Stimulated activated effector memory CD8-positive, alpha-beta T cell treated with anti-CD3 and anti-CD28 coated beads, Interleukin-12 subunit alpha, Interleukin-12 subunit beta, amount 100 ng/mL, for 72 hours (primary cell): Measurements from ENCODE around the gene CFAP119.

Experiments used
- ATAC-seq: fragments of 150-1000 bp; cut with Tn5 transposase; 2 replicates; pipeline ENCODE4 v1.10.0; 2021
- DNase-seq, 2 donors: peaks; one replicate each; pipeline ENCODE4 v3.0.0; 2021 to 2022; ENCODE audit warnings: low spot score in 2 of 2
- H3K27ac Mint-ChIP-seq: one replicate; pipeline ENCODE4 v1.8.0; 2022; ENCODE audit warnings: mild to moderate bottlenecking, mixed read lengths
- H3K36me3 Mint-ChIP-seq: one replicate; pipeline ENCODE4 v1.8.0; 2022; ENCODE audit warnings: mild to moderate bottlenecking, mixed read lengths
- H3K4me1 Mint-ChIP-seq: one replicate; pipeline ENCODE4 v1.8.0; 2022; ENCODE audit warnings: mixed read lengths
- H3K4me3 Mint-ChIP-seq: one replicate; pipeline ENCODE4 v1.8.0; 2022; ENCODE audit warnings: mild to moderate bottlenecking, mixed read lengths
- H3K9me3 Mint-ChIP-seq: one replicate; pipeline ENCODE4 v1.8.0; 2022; ENCODE audit warnings: mixed read lengths

The CFAP119 gene

DNA sequence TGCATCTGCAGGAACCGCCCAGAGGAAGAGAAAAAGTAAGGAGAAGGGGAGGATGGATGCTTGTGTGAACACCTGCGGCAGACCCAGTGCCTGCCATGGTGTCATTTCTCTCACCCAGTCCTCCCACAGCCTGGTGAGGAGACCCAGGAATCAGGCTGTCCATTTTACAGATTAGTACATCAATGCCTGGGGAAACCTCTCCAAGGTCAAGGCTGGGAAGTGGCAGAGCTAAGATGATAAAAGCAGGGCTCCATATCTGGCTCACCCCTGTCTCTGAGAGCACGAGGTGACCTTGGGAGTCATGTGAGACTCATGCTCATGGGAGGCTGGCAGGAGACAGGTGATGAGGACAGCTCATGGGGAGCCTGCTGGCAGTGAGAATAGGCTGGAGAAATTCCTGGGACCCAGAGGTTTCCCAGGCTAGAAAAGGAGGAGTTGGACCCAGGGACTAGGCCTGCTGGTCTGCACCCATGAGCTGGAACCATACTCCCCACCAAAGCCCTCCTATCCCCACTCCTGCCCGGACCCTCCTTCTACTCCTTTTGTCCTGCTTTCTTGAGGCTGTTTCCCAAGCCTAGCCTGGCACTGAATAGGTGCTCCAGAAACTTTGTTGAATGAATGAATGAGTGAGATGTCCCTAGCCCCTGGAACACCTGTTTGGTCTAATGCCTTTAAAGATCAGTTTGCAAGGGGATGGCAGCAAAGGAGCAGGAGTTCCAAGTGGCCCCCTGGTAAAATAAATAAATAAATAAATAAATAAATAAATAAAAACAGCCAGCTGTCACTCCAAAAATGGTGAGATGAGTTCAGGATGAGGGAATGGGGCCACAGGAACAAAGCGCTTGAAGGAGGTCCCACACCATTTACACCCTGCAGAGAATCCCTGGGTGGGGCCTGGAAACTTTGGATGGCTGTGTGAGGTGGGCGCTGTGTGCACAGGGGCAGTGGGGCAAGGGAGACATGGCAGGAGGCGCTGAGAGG is 23.6 kb upstream of the CFAP119 start:
- no peak for DNase-seq
- H3K9me3 Mint-ChIP-seq: no peaks in the 10 kb centered on the region
- peak overlapping the region; percentile 84 for H3K4me3 Mint-ChIP-seq
- H3K4me1 Mint-ChIP-seq: peaks cover 7% of the 10 kb centered on the region
- no peak for ATAC-seq
- H3K27ac Mint-ChIP-seq: peak overlapping the region; percentile 68
- peaks cover 8% of the 10 kb centered on the region for H3K36me3 Mint-ChIP-seq

DNA sequence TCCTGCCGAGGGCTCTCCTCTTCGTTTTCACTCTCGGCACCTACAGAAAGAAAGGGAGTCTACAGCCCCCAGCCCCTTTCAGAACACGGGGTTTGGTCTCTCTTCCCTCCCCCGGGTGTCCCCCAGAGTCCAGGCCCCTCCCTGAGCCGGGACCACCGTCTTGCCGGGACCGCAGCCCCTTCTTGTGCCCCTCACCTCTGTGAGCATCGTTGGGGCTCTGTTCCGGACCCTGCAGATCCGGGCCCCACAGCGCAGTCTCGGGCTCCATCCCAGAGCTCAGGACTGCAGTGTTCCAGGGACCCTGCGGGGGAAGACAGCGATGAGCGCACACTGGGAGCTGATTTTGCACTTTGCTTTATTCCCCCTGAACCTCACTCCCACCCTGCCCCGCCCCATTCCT is 22.4 kb upstream of the CFAP119 start:
- Mint-ChIP-seq H3K4me3 (no peak overlapping the region), H3K27ac (no peak overlapping the region), H3K4me1 (peaks cover 7% of the 10 kb centered on the region), H3K9me3 (no peaks in the 10 kb centered on the region), H3K36me3 (peaks cover 8% of the 10 kb centered on the region)
- ATAC-seq: no peak
- DNase-seq: no peak

DNA sequence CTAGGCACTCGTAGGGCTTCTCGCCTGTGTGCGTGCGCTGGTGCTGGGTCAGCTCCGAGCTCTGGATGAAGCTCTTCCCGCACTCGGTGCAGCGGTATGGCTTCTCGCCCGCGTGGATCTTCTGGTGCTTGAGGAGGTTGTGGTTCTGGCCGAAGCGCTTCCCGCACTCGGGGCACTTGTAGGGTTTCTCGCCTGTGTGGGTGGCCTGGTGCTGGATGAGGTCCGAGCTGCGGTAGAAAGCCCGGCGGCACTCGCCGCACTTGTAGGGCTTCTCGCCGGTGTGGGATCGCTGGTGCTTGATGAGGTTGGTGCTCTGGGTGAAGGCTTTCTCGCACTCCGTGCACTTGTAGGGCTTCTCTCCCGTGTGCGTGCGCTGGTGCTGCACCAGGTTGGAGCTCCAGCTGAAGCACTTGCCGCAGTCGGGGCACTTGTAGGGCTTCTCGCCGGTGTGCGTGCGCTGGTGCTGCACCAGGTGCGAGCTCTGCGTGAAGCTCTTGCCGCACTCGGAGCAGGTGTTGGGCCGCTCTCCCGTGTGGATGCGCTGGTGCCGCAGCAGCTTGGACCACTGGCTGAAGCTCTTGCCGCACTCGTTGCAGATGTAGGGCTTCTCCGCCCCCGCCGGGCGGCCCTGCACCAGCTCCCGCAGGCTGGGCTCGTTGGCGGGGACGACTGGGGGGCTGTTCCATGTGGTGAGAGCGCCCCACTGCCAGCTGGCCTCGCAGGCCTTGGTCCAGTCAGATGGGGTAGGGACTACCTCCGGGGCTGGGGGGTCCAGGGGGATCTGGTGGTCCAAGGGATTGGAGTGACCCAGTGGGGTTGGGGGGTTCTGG is 21.6 kb upstream of the CFAP119 start:
- Mint-ChIP-seq H3K4me3 (no peak overlapping the region), H3K36me3 (peaks cover 8% of the 10 kb centered on the region), H3K9me3 (no peaks in the 10 kb centered on the region), H3K4me1 (peaks cover 7% of the 10 kb centered on the region), H3K27ac (no peak overlapping the region)
- no peak for DNase-seq
- no peak for ATAC-seq

- Mint-ChIP-seq H3K27ac (no peak overlapping the region), H3K36me3 (peaks cover 8% of the 10 kb centered on the region), H3K9me3 (no peaks in the 10 kb centered on the region), H3K4me3 (no peak overlapping the region), H3K4me1 (peaks cover 7% of the 10 kb centered on the region)
- DNase-seq: no peak
- no peak for ATAC-seq
Measured at GRCh38 chr16:30782486-30783279, 20.8 kb upstream of the CFAP119 start.

GRCh38 chr16:30780549-30780948 is 18.7 kb upstream of the CFAP119 start:
- ATAC-seq (no peak), DNase-seq (no peak)
- Mint-ChIP-seq H3K9me3 (no peaks in the 10 kb centered on the region), H3K36me3 (peaks cover 13% of the 10 kb centered on the region), H3K4me1 (peaks cover 18% of the 10 kb centered on the region), H3K4me3 (no peak overlapping the region), H3K27ac (peak overlapping the region; percentile 81)

DNA sequence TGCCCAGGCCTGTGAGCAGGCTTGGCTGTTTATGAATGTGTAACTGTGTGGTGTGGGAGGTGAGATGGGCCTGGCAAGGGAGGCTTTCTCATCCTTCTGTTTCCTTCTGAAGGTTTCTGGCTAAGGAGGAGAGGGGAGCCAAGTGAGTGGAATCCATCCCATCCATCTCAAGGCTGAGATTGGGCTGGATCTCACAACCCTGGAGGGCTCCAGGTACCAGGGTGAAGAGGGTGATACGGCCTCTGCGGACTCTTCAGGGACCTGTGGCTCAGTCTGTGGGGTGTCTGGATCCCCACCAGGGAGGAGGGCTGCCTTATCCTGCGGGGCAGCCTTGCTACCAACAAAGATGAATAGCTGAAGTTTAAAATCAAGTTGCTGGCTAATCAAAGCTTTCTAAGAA is 18.2 kb upstream of the CFAP119 start:
- peaks cover 13% of the 10 kb centered on the region for H3K36me3 Mint-ChIP-seq
- no peak overlapping the region for H3K4me3 Mint-ChIP-seq
- H3K9me3 Mint-ChIP-seq: no peaks in the 10 kb centered on the region
- no peak overlapping the region for H3K27ac Mint-ChIP-seq
- H3K4me1 Mint-ChIP-seq: peaks cover 20% of the 10 kb centered on the region
- DNase-seq: no peak
- no peak for ATAC-seq

DNA sequence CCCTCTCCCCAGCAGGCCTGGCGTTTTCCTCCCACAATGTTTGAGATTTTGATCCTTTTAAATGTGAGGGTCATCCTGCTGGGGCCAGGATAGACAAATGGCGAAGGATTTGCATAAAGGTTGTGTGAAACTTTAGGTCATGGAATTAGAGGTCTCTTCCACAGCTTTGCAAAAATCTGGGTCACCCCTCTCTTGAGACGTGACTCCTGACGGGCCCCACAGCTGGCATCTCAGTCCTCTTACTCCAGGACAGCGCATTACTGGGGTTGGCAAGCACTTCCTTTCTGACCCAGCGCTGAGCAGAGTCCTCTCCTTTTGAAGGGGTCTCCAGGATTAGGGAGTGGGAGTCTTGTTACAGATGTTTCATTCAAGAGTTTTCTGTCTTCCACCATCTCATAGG is 17.7 kb upstream of the CFAP119 start:
- peaks cover 13% of the 10 kb centered on the region for H3K36me3 Mint-ChIP-seq
- peaks cover 21% of the 10 kb centered on the region for H3K4me1 Mint-ChIP-seq
- DNase-seq: no peak
- no peaks in the 10 kb centered on the region for H3K9me3 Mint-ChIP-seq
- no peak overlapping the region for H3K27ac Mint-ChIP-seq
- ATAC-seq: no peak
- no peak overlapping the region for H3K4me3 Mint-ChIP-seq

DNA sequence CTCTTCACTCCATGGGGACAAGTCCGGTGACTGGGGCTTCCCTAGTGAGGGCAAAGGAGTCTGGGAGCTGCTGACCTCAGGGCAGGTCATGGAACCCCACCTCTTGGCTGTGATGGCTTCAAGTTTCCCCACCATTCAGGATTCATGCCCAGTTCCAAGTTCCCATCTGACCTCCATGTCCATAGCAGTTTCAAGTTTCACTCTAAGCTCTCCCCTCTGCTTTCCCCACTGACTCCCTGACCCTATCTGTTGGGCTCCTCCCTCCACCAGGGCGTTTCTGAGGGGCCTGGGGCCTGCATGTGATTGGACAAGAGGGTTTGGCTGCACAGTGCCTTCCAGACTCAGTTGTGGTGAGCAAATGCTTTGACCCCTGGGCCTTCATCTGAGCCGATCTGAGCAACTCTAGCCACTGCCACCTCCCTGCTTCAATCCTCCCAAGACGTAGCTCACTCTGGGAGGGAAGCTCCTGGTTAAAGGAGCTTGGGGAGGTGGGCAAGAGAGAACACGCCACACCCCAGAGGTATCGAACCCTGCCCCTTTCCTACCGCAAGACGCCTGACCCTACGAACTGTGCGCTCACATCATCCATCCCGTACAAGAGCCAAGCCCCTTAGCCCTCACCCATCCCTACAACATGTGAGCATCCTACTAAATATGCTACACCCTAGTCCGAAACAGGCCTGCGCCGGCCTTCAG is 16.8 kb upstream of the CFAP119 start:
- DNase-seq: no peak
- no peak for ATAC-seq
- Mint-ChIP-seq H3K4me3 (no peak overlapping the region), H3K4me1 (peaks cover 25% of the 10 kb centered on the region), H3K9me3 (no peaks in the 10 kb centered on the region), H3K27ac (peak overlapping the region; percentile 69), H3K36me3 (peaks cover 19% of the 10 kb centered on the region)

GRCh38 chr16:30777591-30778297 is 15.9 kb upstream of the CFAP119 start:
- Mint-ChIP-seq H3K36me3 (peaks cover 28% of the 10 kb centered on the region), H3K4me3 (peak overlapping the region; percentile 78), H3K27ac (peak overlapping the region; percentile 66), H3K9me3 (no peaks in the 10 kb centered on the region), H3K4me1 (peaks cover 32% of the 10 kb centered on the region)
- ATAC-seq: no peak
- DNase-seq: no peak

DNA sequence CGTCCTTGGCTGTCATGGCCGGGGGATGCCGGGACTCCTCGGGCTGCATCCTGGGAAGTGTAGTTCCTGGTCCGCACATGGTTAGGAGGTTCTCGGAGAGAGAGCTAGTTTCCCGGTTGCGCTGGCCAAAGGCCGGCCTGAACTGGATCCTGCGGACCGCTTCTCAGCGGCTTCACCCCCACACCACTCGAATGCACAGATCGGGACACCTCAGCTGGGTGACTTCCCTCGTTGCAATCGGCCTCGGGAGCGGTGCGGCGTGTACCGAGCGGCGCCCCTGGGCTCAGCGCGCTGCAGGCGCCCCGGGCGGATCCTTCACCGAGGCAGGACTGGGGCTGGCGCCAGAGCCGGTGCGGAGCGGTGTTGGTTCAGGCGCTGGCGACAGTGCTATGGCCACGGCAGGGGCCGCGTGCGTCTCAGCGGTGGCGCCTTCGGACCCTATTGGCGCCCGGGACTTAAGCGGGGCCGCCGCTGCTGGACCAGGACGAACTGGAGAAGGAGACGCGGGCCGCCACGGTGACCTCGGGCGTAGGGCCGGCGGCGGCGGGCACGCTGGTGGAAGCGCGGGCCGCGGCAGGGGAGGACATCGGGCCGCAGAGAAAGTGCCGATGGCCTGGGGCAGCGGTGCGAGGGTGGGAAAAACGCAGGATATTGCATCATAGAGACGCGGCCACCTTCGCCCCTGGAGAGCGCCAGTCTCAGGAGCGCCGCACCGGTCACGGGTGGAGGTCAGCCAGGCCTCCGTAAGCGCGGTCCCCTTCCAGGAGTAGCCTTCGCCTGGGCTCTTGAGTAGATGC is 13.7 kb upstream of the CFAP119 start:
- H3K9me3 Mint-ChIP-seq: no peaks in the 10 kb centered on the region
- H3K36me3 Mint-ChIP-seq: peaks cover 42% of the 10 kb centered on the region
- H3K27ac Mint-ChIP-seq: peak overlapping the region; percentile 66
- peaks cover 43% of the 10 kb centered on the region for H3K4me1 Mint-ChIP-seq
- peak overlapping the region; percentile 78 for H3K4me3 Mint-ChIP-seq
- ATAC-seq: peak; percentile 77
- peak; percentile 30 to 75 for DNase-seq

GRCh38 chr16:30775131-30775391 is 13.2 kb upstream of the CFAP119 start:
- Mint-ChIP-seq H3K27ac (peak overlapping the region; percentile 66), H3K4me3 (peak overlapping the region; percentile 78), H3K4me1 (peaks cover 43% of the 10 kb centered on the region), H3K36me3 (peaks cover 48% of the 10 kb centered on the region), H3K9me3 (no peaks in the 10 kb centered on the region)
- no peak for DNase-seq
- no peak for ATAC-seq

- Mint-ChIP-seq H3K27ac (peak overlapping the region; percentile 66), H3K9me3 (no peaks in the 10 kb centered on the region), H3K36me3 (peaks cover 53% of the 10 kb centered on the region), H3K4me1 (peaks cover 43% of the 10 kb centered on the region), H3K4me3 (peak overlapping the region; percentile 78)
- DNase-seq (no peak), ATAC-seq (peak; percentile 3)
Measured at GRCh38 chr16:30774367-30775130, 12.7 kb upstream of the CFAP119 start.

- no peak overlapping the region for H3K4me3 Mint-ChIP-seq
- peaks cover 60% of the 10 kb centered on the region for H3K36me3 Mint-ChIP-seq
- no peak for DNase-seq
- ATAC-seq: no peak
- H3K4me1 Mint-ChIP-seq: peaks cover 43% of the 10 kb centered on the region
- no peak overlapping the region for H3K27ac Mint-ChIP-seq
- no peaks in the 10 kb centered on the region for H3K9me3 Mint-ChIP-seq
Measured at GRCh38 chr16:30773826-30774225, 12.0 kb upstream of the CFAP119 start.
